GM23248 (cell line): ENCODE data around the gene HMOX1.

Experiments
- EZH2 ChIP-seq: fragments of 200-600 bp; sonication (generic); IDR thresholded peaks from 2 replicates; pipeline ENCODE4 v1.6.1; 2018; ENCODE audit warnings: antibody characterized with exemption, mild to moderate bottlenecking; ENCODE audit not compliant: insufficient read depth, poor library complexity, severe bottlenecking
- EZH2phosphoT487 ChIP-seq: fragments of 200-600 bp; sonication (generic); IDR thresholded peaks from 2 replicates; pipeline ENCODE4 v1.6.1; 2018; ENCODE audit warnings: antibody characterized with exemption, moderate library complexity, mild to moderate bottlenecking, low read depth; ENCODE audit not compliant: insufficient read depth

GRCh38 chr22:35361001-35361558, 19.8 kb upstream of the HMOX1 start:
- TF ChIP-seq EZH2 (no peak), EZH2phosphoT487 (no peak)
